Chondrocyte (in vitro differentiated cells): ENCODE measurements around the gene TRIP12. TPM values are rescaled to one million over a fixed set of nuclear protein-coding genes. Genes with fewer than 3 reads are reported as not detected.

Source experiments
- DNase-seq: peaks from one replicate; pipeline ENCODE4 v3.0.0; 2021; ENCODE audit warnings: mixed read lengths, low spot score
- H3K27ac Mint-ChIP-seq: one replicate; pipeline ENCODE4 v1.8.0; 2021; ENCODE audit warnings: mild to moderate bottlenecking, moderate library complexity, mixed read lengths; ENCODE audit not compliant: unreplicated experiment
- H3K27me3 Mint-ChIP-seq: 2 replicates; pipeline ENCODE4 v1.8.0; 2021; ENCODE audit warnings: low read depth, mixed read lengths
- H3K36me3 Mint-ChIP-seq: 2 replicates; pipeline ENCODE4 v1.8.0; 2021; ENCODE audit warnings: low read depth, mixed read lengths
- H3K4me1 Mint-ChIP-seq: 2 replicates; pipeline ENCODE4 v1.8.0; 2021; ENCODE audit warnings: low read depth, mild to moderate bottlenecking, mixed read lengths
- H3K4me3 Mint-ChIP-seq: one replicate; pipeline ENCODE4 v1.8.0; 2021; ENCODE audit warnings: mild to moderate bottlenecking, moderate library complexity, mixed read lengths; ENCODE audit not compliant: unreplicated experiment
- H3K9me3 Mint-ChIP-seq: 2 replicates; pipeline ENCODE4 v1.8.0; 2021; ENCODE audit warnings: low read depth, mixed read lengths
- CTCF ChIP-seq: fragments of 200-600 bp; sonication (generic); IDR thresholded peaks from 2 replicates; pipeline ENCODE4 v1.5.0; 2021; ENCODE audit warnings: antibody characterized with exemption, mild to moderate bottlenecking, moderate library complexity
- total RNA-seq: library from RNA; stranded (reverse); gene quantifications from 3 replicates; pipeline ENCODE4 v1.2.1, GENCODE V29; 2021

Gene TRIP12
- total RNA-seq, 1 donor from 2014 or later, result 223 TPM

DNA sequence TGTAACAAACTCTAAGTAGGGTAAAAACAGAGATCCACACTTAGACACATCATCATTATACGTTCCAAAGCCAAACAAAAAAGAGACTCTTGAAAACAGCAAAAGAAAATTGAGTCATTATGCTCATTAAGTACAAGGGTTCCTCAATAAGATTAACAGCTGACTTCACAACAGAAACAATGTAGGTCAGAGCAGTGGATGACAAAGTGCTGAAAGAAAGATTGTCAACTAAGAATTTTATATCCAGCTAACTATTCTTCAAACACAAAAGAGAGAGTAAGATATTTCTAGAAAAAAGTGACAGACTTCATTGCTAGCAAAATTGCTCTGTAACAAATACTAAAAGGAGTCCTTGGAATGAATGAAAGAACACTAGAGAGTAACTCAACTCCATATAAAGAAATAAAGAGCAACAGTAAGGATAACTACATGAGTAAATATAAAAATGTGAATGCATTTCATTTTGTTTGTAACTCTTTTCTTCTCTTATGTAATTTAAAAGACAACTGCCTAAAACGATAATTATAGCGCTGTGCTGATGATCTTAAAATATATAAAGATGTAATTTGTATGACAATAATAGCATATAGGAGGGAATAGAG is 183.7 kb downstream of the TRIP12 start:
- TF ChIP-seq CTCF, result no peak
- no peak for DNase-seq
- Mint-ChIP-seq H3K4me1 (no peaks in the 10 kb centered on the region), H3K27me3 (no peaks in the 10 kb centered on the region), H3K36me3 (peaks cover 6% of the 10 kb centered on the region), H3K4me3 (no peak overlapping the region), H3K27ac (no peak overlapping the region), H3K9me3 (peaks cover 28% of the 10 kb centered on the region)

- TF ChIP-seq CTCF, result no peak
- no peak overlapping the region for H3K27ac Mint-ChIP-seq
- H3K9me3 Mint-ChIP-seq, result peaks cover 26% of the 10 kb centered on the region
- H3K27me3 Mint-ChIP-seq, result no peaks in the 10 kb centered on the region
- H3K4me1 Mint-ChIP-seq, result no peaks in the 10 kb centered on the region
- H3K36me3 Mint-ChIP-seq, result peaks cover 6% of the 10 kb centered on the region
- no peak for DNase-seq
- H3K4me3 Mint-ChIP-seq, result no peak overlapping the region
Measured at GRCh38 chr2:229734410-229734809, 187.4 kb downstream of the TRIP12 start.

DNA sequence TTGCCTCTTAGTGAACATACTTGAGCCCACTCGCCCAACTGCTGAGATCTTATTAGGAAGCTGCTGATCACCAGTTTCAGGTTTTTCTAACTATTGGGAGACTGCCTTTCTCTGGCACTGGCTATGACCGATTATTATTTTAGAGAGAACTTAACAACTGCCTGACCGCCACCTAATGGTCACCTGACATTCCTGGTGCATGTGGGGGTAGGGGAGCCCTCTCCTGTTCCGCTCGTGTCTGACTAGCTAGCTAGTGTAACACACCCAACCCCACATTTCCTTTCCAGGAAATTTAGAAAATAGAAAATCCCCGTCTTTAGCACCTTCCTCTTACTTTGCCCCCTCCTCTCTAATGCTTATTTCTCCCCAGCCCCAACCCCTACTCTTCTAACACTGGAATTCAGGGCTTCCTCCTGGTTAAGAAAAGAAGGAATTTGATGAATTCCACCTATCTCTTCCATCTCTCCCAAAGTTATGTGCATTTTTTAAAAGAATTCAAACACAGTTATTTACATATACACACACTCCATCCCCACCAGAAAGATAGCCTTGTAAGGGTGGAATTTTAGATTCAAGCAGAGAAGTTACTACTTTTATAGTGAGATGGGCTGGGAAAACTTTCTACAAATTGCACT is 188.1 kb downstream of the TRIP12 start:
- no peak for DNase-seq
- Mint-ChIP-seq H3K9me3 (peaks cover 19% of the 10 kb centered on the region), H3K4me1 (no peaks in the 10 kb centered on the region), H3K27me3 (no peaks in the 10 kb centered on the region), H3K36me3 (peaks cover 6% of the 10 kb centered on the region), H3K27ac (no peak overlapping the region), H3K4me3 (no peak overlapping the region)
- TF ChIP-seq CTCF, result no peak

DNA sequence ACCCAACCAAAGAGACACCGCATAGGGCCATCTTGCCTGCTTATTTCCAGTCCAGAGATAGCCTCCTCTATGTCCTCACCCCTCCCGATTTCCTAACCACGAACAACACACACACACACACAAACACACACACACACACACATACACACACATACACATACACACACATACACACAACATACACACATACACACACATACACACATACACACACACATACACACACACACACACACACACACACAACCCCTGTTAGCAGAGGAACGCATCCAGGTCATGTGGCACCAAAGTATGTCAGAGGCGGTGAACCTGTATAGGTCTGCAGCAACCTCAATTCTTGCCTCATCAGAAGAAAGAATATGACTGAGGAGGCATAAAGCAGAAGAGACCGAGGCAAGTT is 188.9 kb downstream of the TRIP12 start:
- Mint-ChIP-seq H3K4me1 (no peaks in the 10 kb centered on the region), H3K36me3 (peaks cover 6% of the 10 kb centered on the region), H3K9me3 (peaks cover 11% of the 10 kb centered on the region)

GRCh38 chr2:229731916-229732315 is 189.9 kb downstream of the TRIP12 start:
- Mint-ChIP-seq H3K9me3 (peaks cover 1% of the 10 kb centered on the region), H3K27ac (no peak overlapping the region), H3K27me3 (no peaks in the 10 kb centered on the region), H3K4me3 (no peak overlapping the region), H3K4me1 (no peaks in the 10 kb centered on the region), H3K36me3 (peaks cover 2% of the 10 kb centered on the region)
- no peak for DNase-seq
- no peak for TF ChIP-seq CTCF

More for the DNA sequence above, 188.9 kb downstream of the TRIP12 start:
- no peak for TF ChIP-seq CTCF
- no peaks in the 10 kb centered on the region for H3K27me3 Mint-ChIP-seq
- DNase-seq, result no peak
- H3K4me3 Mint-ChIP-seq, result no peak overlapping the region
- no peak overlapping the region for H3K27ac Mint-ChIP-seq
